GM10847 (cell line): Measurements from ENCODE around the gene NYNRIN.

ENCODE experiments used
- POLR2A ChIP-seq: IDR thresholded peaks from 2 replicates; pipeline ENCODE4 v1.6.1; 2011; ENCODE audit not compliant: insufficient read length; ENCODE audit errors: extremely low read depth

NYNRIN gene

GRCh38 chr14:24463884-24464785 is 65.3 kb downstream of the NYNRIN start:
- TF ChIP-seq POLR2A = no peak

- TF ChIP-seq POLR2A = no peak
These were observed 66.6 kb downstream of the NYNRIN start for GRCh38 chr14:24465368-24465767.

GRCh38 chr14:24465805-24466204 is 67.0 kb downstream of the NYNRIN start:
- no peak for TF ChIP-seq POLR2A
